GM23248 (cell line): Measurements from ENCODE around the gene PDE6G.

Experiments
- EZH2 ChIP-seq: fragments of 200-600 bp; sonication (generic); IDR thresholded peaks from 2 replicates; pipeline ENCODE4 v1.6.1; 2018; ENCODE audit warnings: antibody characterized with exemption, mild to moderate bottlenecking; ENCODE audit not compliant: insufficient read depth, poor library complexity, severe bottlenecking
- EZH2phosphoT487 ChIP-seq: fragments of 200-600 bp; sonication (generic); IDR thresholded peaks from 2 replicates; pipeline ENCODE4 v1.6.1; 2018; ENCODE audit warnings: antibody characterized with exemption, moderate library complexity, mild to moderate bottlenecking, low read depth; ENCODE audit not compliant: insufficient read depth

- TF ChIP-seq EZH2 (no peak), EZH2phosphoT487 (no peak)
Observed at GRCh38 chr17:81690066-81690465, 33.7 kb upstream of the PDE6G start.
